Neutrophil (primary cell): ENCODE results near the gene RNASEH2B.

Source experiments
- H3K27ac ChIP-seq: fragments of 200-600 bp; sonication (generic); 2 replicates; pipeline ENCODE4 v1.5.1; 2016; ENCODE audit warnings: mild to moderate bottlenecking, moderate library complexity
- H3K27me3 ChIP-seq: fragments of 200-600 bp; sonication (generic); 2 replicates; pipeline ENCODE4 v1.6.0; 2016; ENCODE audit warnings: mild to moderate bottlenecking
- H3K36me3 ChIP-seq: fragments of 200-600 bp; sonication (generic); 2 replicates; pipeline ENCODE4 v1.5.1; 2017
- H3K4me1 ChIP-seq, 2 experiments: fragments of 200-600 bp in 1 of 2; sonication (generic) in 1 of 2; 1 replicate in 1 of 2; 2 replicates in 1 of 2; pipeline versions ENCODE4 v1.5.1 to v1.6.1; 2013 to 2016; ENCODE audit warnings: low read depth in 1 of 2, low read length in 1 of 2, mild to moderate bottlenecking in 1 of 2, moderate library complexity in 1 of 2; ENCODE audit not compliant: control insufficient read depth in 1 of 2, insufficient read depth in 1 of 2
- H3K4me3 ChIP-seq, 2 experiments: fragments of 200-600 bp in 1 of 2; sonication (generic) in 1 of 2; 1 replicate in 1 of 2; 2 replicates in 1 of 2; pipeline ENCODE4 v1.5.1; 2013 to 2016; ENCODE audit warnings: low read depth in 1 of 2, low read length in 1 of 2, mild to moderate bottlenecking in 1 of 2, moderate library complexity in 1 of 2
- H3K9me3 ChIP-seq: fragments of 200-600 bp; sonication (generic); 2 replicates; pipeline ENCODE4 v1.5.1; 2016
- CTCF ChIP-seq: fragments of 200-600 bp; sonication (generic); IDR thresholded peaks from 2 replicates; pipeline ENCODE4 v1.5.1; 2016; ENCODE audit warnings: antibody characterized with exemption

Gene RNASEH2B

GRCh38 chr13:51004918-51005460, 95.4 kb downstream of the RNASEH2B start:
- TF ChIP-seq CTCF: no peak

DNA sequence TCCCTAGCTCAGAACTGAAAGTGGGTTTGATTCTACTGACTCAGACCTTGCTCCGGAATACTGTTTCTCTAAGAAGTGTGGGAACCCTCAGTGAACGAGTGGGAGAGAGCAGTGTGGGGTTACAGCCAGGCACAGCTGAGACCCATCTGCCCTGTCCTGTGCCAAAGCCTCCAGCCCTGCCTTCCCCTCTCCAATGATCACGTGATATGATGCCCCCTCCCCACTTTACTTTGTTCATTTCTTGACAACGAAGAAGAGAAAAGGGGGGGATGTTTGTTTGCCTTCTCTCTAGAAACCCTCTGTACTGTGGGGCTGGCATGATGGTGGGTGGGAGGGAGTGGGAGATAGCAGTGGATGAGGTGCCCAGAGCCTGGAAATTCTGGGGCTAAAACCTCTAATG, 96.0 kb downstream of the RNASEH2B start:
- H3K27ac ChIP-seq: no peak overlapping the region
- TF ChIP-seq CTCF: no peak
- no peaks in the 10 kb centered on the region for H3K27me3 ChIP-seq
- no peaks in the 10 kb centered on the region for H3K9me3 ChIP-seq
- H3K36me3 ChIP-seq: no peaks in the 10 kb centered on the region
- peaks cover 8 to 11% of the 10 kb centered on the region in 2 experiments for H3K4me1 ChIP-seq
- no peak overlapping the region for H3K4me3 ChIP-seq

More at GRCh38 chr13:51004918-51005460, 95.4 kb downstream of the RNASEH2B start:
- Histone ChIP-seq H3K4me3 (no peak overlapping the region), H3K27me3 (no peaks in the 10 kb centered on the region), H3K36me3 (no peaks in the 10 kb centered on the region), H3K9me3 (no peaks in the 10 kb centered on the region), H3K27ac (no peak overlapping the region), H3K4me1 (peaks cover 8 to 11% of the 10 kb centered on the region in 2 experiments)
